ENCODE data around the gene PDF.

Gene PDF

GRCh38 chr16:69277413-69277812 lies 53.0 kb downstream of the PDF start:
- DNase-seq (ENCODE audit: low read depth), result no peak
